Measurements from ENCODE around the gene SUOX. TPM values are rescaled to one million over a fixed set of nuclear protein-coding genes. Genes with fewer than 3 reads are reported as not detected.

Gene SUOX
- total and polyA plus RNA-seq, 2 experiments from 2014 or later: 25.6 to 30.2 TPM

GRCh38 chr12:56031987-56032386, 34.9 kb downstream of the SUOX start:
- TF ChIP-seq EZH2 (IDR thresholded peaks at IDR 0.05; ENCODE audit: borderline replicate concordance) (no peak), EZH2phosphoT487 (IDR thresholded peaks at IDR 0.05; ENCODE audit: low read depth, severe bottlenecking, unreplicated experiment) (no peak)
- TF ChIP-seq, protein P1, sequence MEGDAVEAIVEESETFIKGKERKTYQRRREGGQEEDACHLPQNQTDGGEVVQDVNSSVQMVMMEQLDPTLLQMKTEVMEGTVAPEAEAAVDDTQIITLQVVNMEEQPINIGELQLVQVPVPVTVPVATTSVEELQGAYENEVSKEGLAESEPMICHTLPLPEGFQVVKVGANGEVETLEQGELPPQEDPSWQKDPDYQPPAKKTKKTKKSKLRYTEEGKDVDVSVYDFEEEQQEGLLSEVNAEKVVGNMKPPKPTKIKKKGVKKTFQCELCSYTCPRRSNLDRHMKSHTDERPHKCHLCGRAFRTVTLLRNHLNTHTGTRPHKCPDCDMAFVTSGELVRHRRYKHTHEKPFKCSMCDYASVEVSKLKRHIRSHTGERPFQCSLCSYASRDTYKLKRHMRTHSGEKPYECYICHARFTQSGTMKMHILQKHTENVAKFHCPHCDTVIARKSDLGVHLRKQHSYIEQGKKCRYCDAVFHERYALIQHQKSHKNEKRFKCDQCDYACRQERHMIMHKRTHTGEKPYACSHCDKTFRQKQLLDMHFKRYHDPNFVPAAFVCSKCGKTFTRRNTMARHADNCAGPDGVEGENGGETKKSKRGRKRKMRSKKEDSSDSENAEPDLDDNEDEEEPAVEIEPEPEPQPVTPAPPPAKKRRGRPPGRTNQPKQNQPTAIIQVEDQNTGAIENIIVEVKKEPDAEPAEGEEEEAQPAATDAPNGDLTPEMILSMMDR (IDR thresholded peaks at IDR 0.05; ENCODE audit: poor library complexity): no peak
- Histone ChIP-seq H2AFZ (no peak overlapping the region), H3K4me2 (no peak overlapping the region), H3K9me2 (replicated peaks; ENCODE audit: insufficient read depth) (no peaks in the 10 kb centered on the region), H3K36me3 (replicated peaks; ENCODE audit: insufficient read depth, low read depth) (no peaks in the 10 kb centered on the region), H3K4me3 (no peak overlapping the region), H3K27me3 (no peaks in the 10 kb centered on the region), H3K79me2 (no peaks in the 10 kb centered on the region), H3K4me1 (ENCODE audit: insufficient read depth) (peaks cover 4% of the 10 kb centered on the region), H3K9me3 (ENCODE audit: low read depth) (no peaks in the 10 kb centered on the region), H3K27ac (no peak overlapping the region), H4K20me1 (ENCODE audit: insufficient read depth, poor library complexity, severe bottlenecking) (no peaks in the 10 kb centered on the region)
- DNase-seq (ENCODE audit: low spot score): no peak
- WGBS (ENCODE audit: low lambda C conversion rate, missing lambda C conversion rate): 92% methylated on average over 1 of the region's 1 CpG

DNA sequence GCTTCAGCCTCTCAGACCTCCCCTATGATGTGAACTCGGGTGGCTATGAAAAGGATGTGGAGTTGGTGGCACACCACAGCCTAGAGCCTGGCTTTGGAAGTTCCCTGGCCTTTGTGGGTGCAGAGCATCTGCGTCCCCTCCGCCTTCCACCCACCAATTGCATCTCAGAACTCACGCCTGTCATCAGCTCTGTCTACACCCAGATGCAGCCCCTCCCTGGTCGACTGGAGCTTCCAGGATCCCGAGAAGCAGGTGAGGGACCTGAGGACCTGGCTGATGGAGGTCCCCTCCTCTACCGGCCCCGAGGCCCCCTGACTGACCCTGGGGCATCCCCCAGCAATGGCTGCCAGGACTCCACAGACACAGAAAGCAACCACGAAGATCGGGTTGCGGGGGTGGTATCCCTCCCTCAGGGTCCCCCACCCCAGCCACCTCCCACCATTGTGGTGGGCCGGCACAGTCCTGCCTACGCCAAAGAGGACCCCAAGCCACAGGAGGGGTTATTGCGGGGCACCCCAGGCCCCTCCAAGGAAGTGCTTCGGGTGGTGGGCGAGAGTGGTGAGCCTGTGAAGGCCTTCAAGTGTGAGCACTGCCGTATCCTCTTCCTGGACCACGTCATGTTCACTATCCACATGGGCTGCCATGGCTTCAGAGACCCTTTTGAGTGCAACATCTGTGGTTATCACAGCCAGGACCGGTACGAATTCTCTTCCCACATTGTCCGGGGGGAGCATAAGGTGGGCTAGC, 37.7 kb downstream of the SUOX start:
- no peaks in the 10 kb centered on the region for H3K9me3 ChIP-seq (ENCODE audit: low read depth)
- H4K20me1 ChIP-seq (ENCODE audit: insufficient read depth, poor library complexity, severe bottlenecking): no peaks in the 10 kb centered on the region
- no peak for DNase-seq (ENCODE audit: low spot score)
- WGBS (ENCODE audit: low lambda C conversion rate, missing lambda C conversion rate): 92% methylated on average over 16 of the region's 21 CpGs
- H3K27me3 ChIP-seq: no peaks in the 10 kb centered on the region
- TF ChIP-seq EZH2phosphoT487 (IDR thresholded peaks at IDR 0.05; ENCODE audit: low read depth, severe bottlenecking, unreplicated experiment): no peak
- no peak for TF ChIP-seq EZH2 (IDR thresholded peaks at IDR 0.05; ENCODE audit: borderline replicate concordance)
- TF ChIP-seq, protein P1 (IDR thresholded peaks at IDR 0.05; ENCODE audit: poor library complexity): no peak
- H3K36me3 ChIP-seq (replicated peaks; ENCODE audit: insufficient read depth, low read depth): no peaks in the 10 kb centered on the region
- no peak overlapping the region for H2AFZ ChIP-seq
- no peaks in the 10 kb centered on the region for H3K9me2 ChIP-seq (replicated peaks; ENCODE audit: insufficient read depth)
- H3K4me2 ChIP-seq: no peak overlapping the region
- H3K4me3 ChIP-seq: no peak overlapping the region
- H3K4me1 ChIP-seq (ENCODE audit: insufficient read depth): no peaks in the 10 kb centered on the region
- no peak overlapping the region for H3K27ac ChIP-seq
- no peaks in the 10 kb centered on the region for H3K79me2 ChIP-seq

GRCh38 chr12:56037161-56037560, 40.1 kb downstream of the SUOX start:
- Histone ChIP-seq H3K27me3 (no peaks in the 10 kb centered on the region), H3K9me3 (ENCODE audit: low read depth) (no peaks in the 10 kb centered on the region), H3K4me3 (no peak overlapping the region), H3K79me2 (peaks cover 2% of the 10 kb centered on the region), H4K20me1 (ENCODE audit: insufficient read depth, poor library complexity, severe bottlenecking) (no peaks in the 10 kb centered on the region), H2AFZ (no peak overlapping the region), H3K4me2 (no peak overlapping the region), H3K4me1 (ENCODE audit: insufficient read depth) (peaks cover 6% of the 10 kb centered on the region), H3K36me3 (replicated peaks; ENCODE audit: insufficient read depth, low read depth) (no peaks in the 10 kb centered on the region), H3K9me2 (replicated peaks; ENCODE audit: insufficient read depth) (no peaks in the 10 kb centered on the region), H3K27ac (no peak overlapping the region)
- WGBS (ENCODE audit: low lambda C conversion rate, missing lambda C conversion rate): 88% methylated on average over 2 of the region's 2 CpGs
- no peak for DNase-seq (ENCODE audit: low spot score)
- TF ChIP-seq, protein P1 (IDR thresholded peaks at IDR 0.05; ENCODE audit: poor library complexity): no peak
- TF ChIP-seq EZH2 (IDR thresholded peaks at IDR 0.05; ENCODE audit: borderline replicate concordance) (no peak), EZH2phosphoT487 (IDR thresholded peaks at IDR 0.05; ENCODE audit: low read depth, severe bottlenecking, unreplicated experiment) (no peak)

Measured in hepatocyte (in vitro differentiated cells).